IPS-20b (cell line): ENCODE measurements around the gene BRINP3.

Source experiments
- H3K27ac ChIP-seq: one replicate; pipeline ENCODE4 v1.5.1; 2013; ENCODE audit warnings: low read length
- H3K27me3 ChIP-seq: 2 replicates; pipeline ENCODE4 v1.6.1; 2013; ENCODE audit warnings: mild to moderate bottlenecking, low read length, inconsistent platforms; ENCODE audit not compliant: insufficient read depth
- H3K36me3 ChIP-seq: 2 replicates; pipeline ENCODE4 v1.6.1; 2013; ENCODE audit warnings: low read depth, mild to moderate bottlenecking, inconsistent platforms, low read length, moderate library complexity; ENCODE audit not compliant: insufficient read depth
- H3K4me1 ChIP-seq: 2 replicates; pipeline ENCODE4 v1.6.1; 2013; ENCODE audit warnings: mild to moderate bottlenecking, control low read depth, inconsistent platforms, low read length, moderate library complexity; ENCODE audit not compliant: insufficient read depth
- H3K4me3 ChIP-seq: 2 replicates; pipeline ENCODE4 v1.5.1; 2013; ENCODE audit warnings: mild to moderate bottlenecking, low read length, inconsistent platforms
- H3K9ac ChIP-seq: 2 replicates; pipeline ENCODE4 v1.6.1; 2013; ENCODE audit warnings: low read depth, mild to moderate bottlenecking, inconsistent platforms, low read length, moderate library complexity
- H3K9me3 ChIP-seq: 2 replicates; pipeline ENCODE4 v1.6.1; 2013; ENCODE audit warnings: mild to moderate bottlenecking, low read depth, low read length, inconsistent platforms; ENCODE audit not compliant: insufficient read depth

Gene BRINP3

GRCh38 chr1:190098756-190099155, 378.9 kb downstream of the BRINP3 start:
- Histone ChIP-seq H3K4me3 (no peak overlapping the region), H3K9ac (no peak overlapping the region), H3K27ac (no peak overlapping the region), H3K36me3 (no peaks in the 10 kb centered on the region), H3K4me1 (no peaks in the 10 kb centered on the region), H3K9me3 (no peaks in the 10 kb centered on the region), H3K27me3 (no peaks in the 10 kb centered on the region)

- Histone ChIP-seq H3K27ac (no peak overlapping the region), H3K4me1 (no peaks in the 10 kb centered on the region), H3K4me3 (no peak overlapping the region), H3K9me3 (no peaks in the 10 kb centered on the region), H3K27me3 (no peaks in the 10 kb centered on the region), H3K9ac (no peak overlapping the region), H3K36me3 (no peaks in the 10 kb centered on the region)
Observed at GRCh38 chr1:190098107-190098506, 379.6 kb downstream of the BRINP3 start.

- no peaks in the 10 kb centered on the region for H3K27me3 ChIP-seq
- no peak overlapping the region for H3K4me3 ChIP-seq
- no peaks in the 10 kb centered on the region for H3K9me3 ChIP-seq
- no peaks in the 10 kb centered on the region for H3K36me3 ChIP-seq
- H3K27ac ChIP-seq = no peak overlapping the region
- no peak overlapping the region for H3K9ac ChIP-seq
- H3K4me1 ChIP-seq = no peaks in the 10 kb centered on the region
Observed at GRCh38 chr1:190095596-190095995, 382.1 kb downstream of the BRINP3 start.

- Histone ChIP-seq H3K9me3 (no peaks in the 10 kb centered on the region), H3K27me3 (no peaks in the 10 kb centered on the region), H3K9ac (no peak overlapping the region), H3K4me1 (no peaks in the 10 kb centered on the region), H3K4me3 (no peak overlapping the region), H3K36me3 (no peaks in the 10 kb centered on the region), H3K27ac (no peak overlapping the region)
Observed at GRCh38 chr1:190084552-190084951, 393.1 kb downstream of the BRINP3 start.

- Histone ChIP-seq H3K4me3 (no peak overlapping the region), H3K36me3 (no peaks in the 10 kb centered on the region), H3K9me3 (no peaks in the 10 kb centered on the region), H3K4me1 (no peaks in the 10 kb centered on the region), H3K9ac (no peak overlapping the region), H3K27me3 (no peaks in the 10 kb centered on the region), H3K27ac (no peak overlapping the region)
Observed at GRCh38 chr1:190068304-190068703, 409.4 kb downstream of the BRINP3 start.

- Histone ChIP-seq H3K27ac (no peak overlapping the region), H3K27me3 (no peaks in the 10 kb centered on the region), H3K9ac (no peak overlapping the region), H3K36me3 (no peaks in the 10 kb centered on the region), H3K4me1 (no peaks in the 10 kb centered on the region), H3K4me3 (no peak overlapping the region), H3K9me3 (no peaks in the 10 kb centered on the region)
Observed at GRCh38 chr1:190067592-190067991, 410.1 kb downstream of the BRINP3 start.

GRCh38 chr1:190066011-190066410, 411.7 kb downstream of the BRINP3 start:
- Histone ChIP-seq H3K36me3 (no peaks in the 10 kb centered on the region), H3K4me3 (no peak overlapping the region), H3K27me3 (no peaks in the 10 kb centered on the region), H3K9ac (no peak overlapping the region), H3K9me3 (no peaks in the 10 kb centered on the region), H3K4me1 (no peaks in the 10 kb centered on the region), H3K27ac (no peak overlapping the region)

GRCh38 chr1:190049314-190049713, 428.4 kb downstream of the BRINP3 start:
- no peak overlapping the region for H3K9ac ChIP-seq
- H3K4me1 ChIP-seq = 0 out of 2 replicates have a peak, but pooled peaks cover 2% of the 10 kb centered on the region
- no peaks in the 10 kb centered on the region for H3K27me3 ChIP-seq
- no peak overlapping the region for H3K27ac ChIP-seq
- no peaks in the 10 kb centered on the region for H3K36me3 ChIP-seq
- no peaks in the 10 kb centered on the region for H3K9me3 ChIP-seq
- no peak overlapping the region for H3K4me3 ChIP-seq
